MG63 (cell line): ENCODE results near the gene ARAP1. TPM values are rescaled to one million over a fixed set of nuclear protein-coding genes. Genes with fewer than 3 reads are reported as not detected.

Source experiments
- DNase-seq: peaks from one replicate; pipeline ENCODE4 v3.0.0-alpha.2; 2020
- H3K27me3 ChIP-seq: fragments of 250-450 bp; sonication (Bioruptor Pico); 2 replicates; pipeline ENCODE4 v1.5.1; 2020; ENCODE audit warnings: mild to moderate bottlenecking, moderate library complexity
- H3K36me3 ChIP-seq: fragments of 250-450 bp; sonication (Bioruptor Pico); 2 replicates; pipeline ENCODE4 v1.5.1; 2020; ENCODE audit warnings: mild to moderate bottlenecking, moderate library complexity
- H3K4me3 ChIP-seq: fragments of 250-450 bp; sonication (Bioruptor Pico); 2 replicates; pipeline ENCODE4 v1.5.1; 2020; ENCODE audit warnings: mild to moderate bottlenecking, moderate library complexity
- H3K9me3 ChIP-seq: fragments of 250-450 bp; sonication (Bioruptor Pico); 2 replicates; pipeline ENCODE4 v1.5.1; 2020; ENCODE audit warnings: mild to moderate bottlenecking, moderate library complexity
- total RNA-seq: library from RNA; depleted of rRNA; stranded (reverse); fragments of >200 nt; shearing (Covaris generic); gene quantifications from 2 replicates; pipeline ENCODE4 v1.2.3, GENCODE V29; 2014; ENCODE audit warnings: low replicate concordance

The ARAP1 gene
- total RNA-seq, 1 experiment from 2014 or later: 55.6 TPM

DNA sequence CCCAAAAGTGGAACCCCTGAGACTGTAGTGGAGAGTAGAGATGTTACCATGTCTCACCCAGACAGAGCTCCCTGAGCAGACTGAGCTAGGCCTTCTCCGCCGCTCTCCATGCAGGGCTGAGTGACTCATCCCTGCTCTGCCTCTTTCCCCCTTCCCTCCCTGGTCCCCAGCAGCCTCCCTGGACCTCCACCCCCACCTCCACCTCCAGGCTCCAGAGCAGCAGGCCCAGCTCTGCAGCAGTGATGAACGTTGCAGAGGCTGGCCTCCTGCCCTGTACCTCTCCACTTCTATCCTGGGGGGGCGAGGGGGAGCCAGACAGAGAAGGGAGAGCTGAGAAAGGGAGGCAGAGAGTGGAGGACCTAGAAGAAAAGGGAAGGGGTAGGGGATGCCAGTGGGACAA lies 19.3 kb upstream of the ARAP1 start:
- no peak for DNase-seq
- Histone ChIP-seq H3K27me3 (no peaks in the 10 kb centered on the region), H3K36me3 (no peaks in the 10 kb centered on the region), H3K9me3 (no peaks in the 10 kb centered on the region), H3K4me3 (no peak overlapping the region)

DNA sequence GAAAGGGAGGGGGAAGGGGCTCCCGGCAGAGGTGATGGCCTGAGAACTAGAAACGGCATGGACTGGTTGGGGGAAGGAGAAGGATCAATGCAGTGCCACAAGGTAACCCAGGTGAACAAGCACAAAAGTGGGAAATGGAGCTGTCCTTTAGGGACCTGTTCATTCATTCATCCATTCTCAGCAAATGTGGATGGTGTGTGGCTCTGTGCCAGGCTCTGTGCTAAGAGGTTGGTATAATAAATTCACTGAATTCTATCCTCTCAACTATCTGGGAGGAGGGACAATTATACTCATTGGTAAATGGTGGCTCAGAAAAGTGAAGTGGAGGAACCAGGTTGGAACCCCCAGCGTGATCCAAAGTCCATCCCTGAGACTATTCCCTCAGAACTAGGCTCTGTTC lies 18.6 kb upstream of the ARAP1 start:
- no peak for DNase-seq

DNA sequence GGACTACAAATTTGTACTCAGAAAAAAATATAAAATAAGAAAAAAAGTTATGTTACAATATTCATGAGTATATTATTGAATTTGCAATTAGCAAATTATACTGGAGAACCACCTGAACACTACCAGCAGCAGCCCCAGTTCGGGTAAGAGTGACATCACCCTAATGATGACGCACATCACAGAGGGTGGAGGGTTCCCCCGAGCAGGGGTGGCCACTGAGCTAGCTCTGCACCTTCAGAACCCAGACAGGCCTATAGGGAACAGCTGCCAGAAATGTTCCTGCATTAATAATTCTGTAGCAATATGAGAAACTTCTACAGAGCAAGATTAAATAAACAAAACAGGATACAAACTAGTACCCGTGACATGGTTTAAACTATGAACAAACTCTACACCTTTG lies 17.5 kb upstream of the ARAP1 start:
- H3K4me3 ChIP-seq: no peak overlapping the region
- no peaks in the 10 kb centered on the region for H3K36me3 ChIP-seq
- no peak for DNase-seq
- no peaks in the 10 kb centered on the region for H3K9me3 ChIP-seq
- H3K27me3 ChIP-seq: no peaks in the 10 kb centered on the region

More for the DNA sequence above, 18.6 kb upstream of the ARAP1 start:
- no peaks in the 10 kb centered on the region for H3K27me3 ChIP-seq
- H3K4me3 ChIP-seq: no peak overlapping the region
- H3K36me3 ChIP-seq: no peaks in the 10 kb centered on the region
- no peaks in the 10 kb centered on the region for H3K9me3 ChIP-seq

DNA sequence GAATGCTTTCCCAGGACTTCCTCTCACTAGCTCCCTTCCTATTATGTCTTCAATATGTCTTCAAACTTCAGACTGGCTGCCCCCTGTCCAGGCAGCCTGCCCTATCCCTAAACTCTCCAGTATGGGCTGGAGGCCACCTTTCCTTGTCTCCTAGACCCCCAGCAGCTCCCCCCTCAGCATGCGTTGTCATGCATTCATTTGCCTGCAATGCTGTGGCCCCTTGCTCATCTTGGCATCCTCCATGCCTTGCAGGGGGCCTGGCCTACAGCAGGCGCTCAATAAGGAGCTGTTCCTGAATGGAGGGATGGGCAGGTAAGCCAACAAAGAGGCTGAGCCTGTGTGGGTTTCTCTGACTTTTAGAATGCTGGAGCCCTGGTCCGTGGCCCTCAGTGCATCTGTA lies 16.4 kb upstream of the ARAP1 start:
- Histone ChIP-seq H3K36me3 (no peaks in the 10 kb centered on the region), H3K4me3 (no peak overlapping the region), H3K27me3 (no peaks in the 10 kb centered on the region), H3K9me3 (no peaks in the 10 kb centered on the region)
- DNase-seq: no peak

DNA sequence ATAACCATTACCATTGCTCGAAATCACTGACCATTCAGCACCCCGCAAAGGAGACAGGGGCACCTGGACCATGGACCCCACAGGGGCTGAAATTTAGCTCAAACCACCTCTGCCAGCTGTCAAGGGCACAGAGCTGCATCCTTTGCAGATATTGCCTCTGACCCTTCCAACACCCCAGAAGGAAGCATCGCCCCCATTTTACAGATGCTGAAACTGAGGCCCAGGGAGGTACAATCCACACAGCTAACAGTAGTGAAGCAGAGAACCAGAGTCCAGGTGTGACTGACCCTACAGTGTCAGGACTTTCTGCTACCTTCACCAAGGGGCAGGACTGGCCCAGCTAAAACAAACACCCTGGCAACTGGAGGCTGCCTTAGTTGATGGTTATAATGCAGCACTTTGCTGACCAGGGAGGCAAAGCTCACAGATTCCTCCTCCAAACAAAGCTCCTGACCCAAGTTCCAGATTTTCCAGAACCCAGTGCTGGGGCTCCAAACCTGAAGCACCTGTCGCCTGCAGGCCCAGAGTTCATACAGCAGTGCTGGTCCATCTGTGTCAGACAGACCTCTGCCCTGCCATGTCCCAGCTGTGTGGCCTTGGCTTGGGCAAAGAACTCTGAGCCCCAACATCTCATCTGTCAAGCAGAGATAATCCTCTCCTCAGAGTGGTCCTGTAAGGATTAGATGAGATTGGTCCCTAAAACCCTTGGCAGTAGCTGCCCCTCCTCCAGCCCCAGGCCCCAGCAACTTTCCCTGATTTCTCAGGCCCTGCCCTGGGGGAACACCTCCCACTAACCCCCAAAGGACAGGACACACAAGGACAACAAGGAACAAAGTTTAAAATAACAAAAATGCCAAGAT lies 15.2 kb upstream of the ARAP1 start:
- no peak for DNase-seq
- Histone ChIP-seq H3K9me3 (no peaks in the 10 kb centered on the region), H3K27me3 (no peaks in the 10 kb centered on the region), H3K4me3 (no peak overlapping the region), H3K36me3 (no peaks in the 10 kb centered on the region)

DNA sequence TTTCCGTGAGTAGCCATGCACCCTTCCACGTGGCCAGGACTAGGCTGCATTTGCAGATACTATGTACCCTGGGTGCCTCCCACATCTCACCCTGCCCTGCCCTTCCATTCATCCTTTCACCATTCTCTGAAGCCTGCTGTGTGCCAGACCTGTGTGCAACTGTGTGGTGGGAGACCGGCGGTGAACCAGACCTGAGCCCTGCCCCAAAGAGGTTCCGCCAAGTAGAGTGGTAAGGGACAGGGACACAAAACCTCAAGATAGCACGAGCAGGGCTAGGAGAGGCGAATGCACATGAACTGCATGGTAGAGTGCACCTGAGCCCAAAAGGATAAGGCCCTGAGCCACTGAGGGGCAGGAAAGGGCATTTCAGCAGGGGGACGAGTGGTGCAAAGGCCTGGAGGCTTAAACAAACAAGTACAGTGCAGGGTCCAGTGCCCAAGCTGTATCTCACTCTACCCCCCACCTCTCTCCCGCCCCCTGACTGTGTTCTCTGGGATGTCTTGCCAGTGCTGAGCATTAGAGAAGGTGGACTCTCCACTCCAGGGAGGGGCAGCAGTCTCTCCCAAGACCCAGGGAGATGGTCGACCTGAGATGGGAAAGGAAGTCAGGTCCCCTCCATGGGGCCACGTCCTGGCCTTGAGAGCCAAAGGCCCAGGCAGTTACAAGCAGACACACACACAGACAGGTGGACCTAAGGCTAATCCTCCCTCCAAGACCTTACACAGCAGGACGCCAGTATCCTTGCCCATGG lies 14.1 kb upstream of the ARAP1 start:
- H3K4me3 ChIP-seq: no peak overlapping the region
- no peaks in the 10 kb centered on the region for H3K27me3 ChIP-seq
- DNase-seq: no peak

DNA sequence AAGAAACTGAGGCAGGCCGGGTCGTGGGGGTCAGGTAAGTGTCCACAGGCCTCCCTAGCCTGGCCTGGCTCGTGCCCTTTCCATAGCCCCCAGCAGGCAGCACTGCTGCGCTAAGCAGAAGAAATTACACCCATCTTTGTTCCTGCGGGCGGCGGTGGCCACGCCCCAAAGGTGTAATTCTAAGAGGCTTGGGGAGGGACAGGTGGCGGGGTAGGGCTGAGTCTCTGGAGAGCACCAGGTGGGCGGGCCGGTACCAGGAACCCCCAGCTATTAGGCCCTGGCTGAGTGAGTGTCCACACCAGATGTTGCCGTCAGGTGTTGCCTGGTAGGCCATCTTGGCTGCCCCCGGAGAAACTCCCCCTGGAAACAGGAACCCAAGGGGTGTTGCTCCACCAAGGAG lies 12.3 kb upstream of the ARAP1 start:
- Histone ChIP-seq H3K9me3 (peaks cover 8% of the 10 kb centered on the region; the same call in 1 of the 2 replicates), H3K4me3 (no peak overlapping the region), H3K36me3 (no peaks in the 10 kb centered on the region), H3K27me3 (no peaks in the 10 kb centered on the region)
- no peak for DNase-seq

More for the DNA sequence above, 14.1 kb upstream of the ARAP1 start:
- 0 out of 2 replicates have a peak, but pooled peaks cover under 1% of the 10 kb centered on the region for H3K9me3 ChIP-seq
- no peaks in the 10 kb centered on the region for H3K36me3 ChIP-seq

DNA sequence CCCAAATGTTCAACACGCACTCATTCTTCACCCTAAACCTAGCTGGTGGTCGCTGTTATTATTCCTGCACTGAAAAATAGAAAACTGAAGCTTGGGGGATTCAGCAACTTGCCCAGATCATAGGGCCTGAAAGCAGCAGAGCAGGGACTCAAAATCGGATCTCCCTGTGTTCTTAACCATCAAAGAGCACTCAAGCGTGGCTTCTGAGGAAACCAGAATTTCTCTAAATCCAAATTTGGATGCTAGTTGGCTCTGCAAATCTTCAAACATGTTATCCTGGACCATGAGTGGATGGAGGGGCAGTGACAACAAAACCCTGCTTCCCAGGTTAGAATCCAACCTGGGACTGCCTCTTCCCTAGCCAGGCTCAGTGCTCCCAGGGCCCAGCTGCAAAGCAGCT lies 11.6 kb upstream of the ARAP1 start:
- Histone ChIP-seq H3K9me3 (peaks cover 8% of the 10 kb centered on the region; the same call in 1 of the 2 replicates), H3K36me3 (no peaks in the 10 kb centered on the region), H3K4me3 (no peak overlapping the region), H3K27me3 (no peaks in the 10 kb centered on the region)
- DNase-seq: no peak

DNA sequence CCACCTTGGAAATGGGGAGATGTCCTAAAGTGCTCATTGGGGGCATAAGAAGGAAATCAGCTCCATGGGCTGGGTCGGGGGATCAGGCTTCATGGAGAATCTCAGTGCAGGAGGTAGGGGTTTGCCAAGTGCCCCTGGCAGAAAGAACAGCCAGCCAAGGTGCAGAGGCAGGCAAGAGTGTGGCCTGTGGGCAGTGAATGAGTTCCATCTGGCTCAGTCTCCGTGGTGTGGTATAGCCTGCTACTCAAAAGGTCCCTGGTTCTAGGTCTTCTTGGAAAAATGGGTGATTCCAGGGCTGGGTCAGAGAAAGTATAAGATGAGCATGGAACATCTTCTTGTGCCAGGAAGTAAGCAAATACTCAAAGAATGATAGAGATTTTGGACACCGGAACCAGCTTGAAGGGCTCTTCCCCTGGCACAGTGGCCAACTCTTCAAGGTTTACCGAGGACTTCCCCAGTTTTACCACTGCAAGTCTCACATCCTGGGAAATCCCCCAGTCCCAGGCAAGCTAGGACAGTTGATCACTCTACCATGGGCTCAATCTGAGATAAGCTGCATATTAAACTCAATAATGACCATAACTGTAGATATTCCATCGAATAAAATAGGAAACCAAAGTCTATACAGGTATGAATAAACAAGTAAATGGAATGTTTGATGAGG lies 10.6 kb upstream of the ARAP1 start:
- Histone ChIP-seq H3K9me3 (peaks cover 8% of the 10 kb centered on the region; the same call in 1 of the 2 replicates), H3K36me3 (no peaks in the 10 kb centered on the region), H3K4me3 (no peak overlapping the region), H3K27me3 (no peaks in the 10 kb centered on the region)
- DNase-seq: no peak

DNA sequence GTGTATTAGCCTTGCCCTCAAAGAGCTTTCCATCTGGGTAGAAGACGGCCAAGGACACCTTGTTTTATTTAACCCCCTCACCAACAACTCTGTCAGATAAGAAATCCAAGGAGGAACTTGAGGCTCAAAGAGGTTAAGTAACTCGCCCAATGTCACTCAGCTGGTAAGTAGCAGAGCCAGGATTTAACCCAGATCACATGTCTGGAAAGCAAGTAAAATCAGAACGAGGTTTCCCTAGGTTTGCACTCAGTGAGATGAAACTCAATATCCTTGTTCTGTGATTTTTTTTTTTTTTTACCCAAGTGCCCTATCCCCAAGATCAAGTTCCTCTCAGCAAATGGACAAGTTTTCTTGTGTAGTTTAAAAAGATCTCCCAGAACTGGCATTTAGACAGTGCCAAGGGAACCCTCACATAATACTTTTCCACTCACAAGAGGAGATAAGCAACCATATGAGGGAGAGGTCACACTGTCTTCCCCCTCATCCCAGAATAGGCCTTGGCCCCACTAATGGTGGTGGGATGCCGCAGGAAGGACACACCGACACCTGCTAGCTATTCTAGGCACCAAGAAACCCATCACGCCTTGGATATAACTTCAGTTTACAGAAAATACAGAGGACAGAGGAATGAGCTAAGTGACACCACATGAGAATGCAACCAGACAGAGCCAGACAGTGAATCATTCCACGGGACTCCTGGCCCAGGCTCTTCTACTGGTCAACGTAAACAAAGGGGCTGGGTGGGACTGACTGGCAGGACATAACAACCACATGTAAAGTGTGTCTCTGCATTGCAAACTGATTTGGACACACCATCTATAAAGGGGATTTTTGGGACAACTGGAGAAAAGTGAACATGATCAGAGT lies 8.6 kb upstream of the ARAP1 start:
- DNase-seq: peak; percentile 35
- Histone ChIP-seq H3K4me3 (no peak overlapping the region), H3K36me3 (no peaks in the 10 kb centered on the region), H3K9me3 (peaks cover 8% of the 10 kb centered on the region; the same call in 1 of the 2 replicates), H3K27me3 (no peaks in the 10 kb centered on the region)

DNA sequence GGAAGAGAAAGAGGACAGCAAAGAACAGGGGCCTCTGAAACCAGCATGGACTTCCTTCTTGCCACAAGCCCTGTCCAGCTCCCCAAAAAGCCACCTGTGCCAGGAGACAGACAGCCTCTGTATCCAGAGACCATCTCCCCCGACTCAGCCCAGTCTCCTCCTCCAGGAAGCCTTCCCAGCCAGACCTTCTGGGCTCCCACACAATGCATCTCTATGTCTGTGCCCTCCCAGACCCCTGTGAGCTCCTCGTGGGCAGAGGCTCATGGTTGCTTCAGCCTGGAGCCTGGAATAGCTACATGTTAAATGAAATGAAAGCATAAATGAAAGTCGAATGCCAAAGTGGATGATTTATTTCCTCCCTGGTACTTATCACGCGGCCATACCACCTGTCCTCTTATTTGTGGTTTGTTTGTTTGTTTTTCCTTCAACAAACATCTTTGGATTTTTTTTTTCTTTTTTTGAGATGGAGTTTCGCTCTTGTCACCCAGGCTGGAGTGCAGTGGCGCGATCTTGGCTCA lies 7.3 kb upstream of the ARAP1 start:
- Histone ChIP-seq H3K4me3 (no peak overlapping the region), H3K36me3 (no peaks in the 10 kb centered on the region), H3K27me3 (no peaks in the 10 kb centered on the region), H3K9me3 (peaks cover 8% of the 10 kb centered on the region; the same call in 1 of the 2 replicates)
- DNase-seq: no peak

DNA sequence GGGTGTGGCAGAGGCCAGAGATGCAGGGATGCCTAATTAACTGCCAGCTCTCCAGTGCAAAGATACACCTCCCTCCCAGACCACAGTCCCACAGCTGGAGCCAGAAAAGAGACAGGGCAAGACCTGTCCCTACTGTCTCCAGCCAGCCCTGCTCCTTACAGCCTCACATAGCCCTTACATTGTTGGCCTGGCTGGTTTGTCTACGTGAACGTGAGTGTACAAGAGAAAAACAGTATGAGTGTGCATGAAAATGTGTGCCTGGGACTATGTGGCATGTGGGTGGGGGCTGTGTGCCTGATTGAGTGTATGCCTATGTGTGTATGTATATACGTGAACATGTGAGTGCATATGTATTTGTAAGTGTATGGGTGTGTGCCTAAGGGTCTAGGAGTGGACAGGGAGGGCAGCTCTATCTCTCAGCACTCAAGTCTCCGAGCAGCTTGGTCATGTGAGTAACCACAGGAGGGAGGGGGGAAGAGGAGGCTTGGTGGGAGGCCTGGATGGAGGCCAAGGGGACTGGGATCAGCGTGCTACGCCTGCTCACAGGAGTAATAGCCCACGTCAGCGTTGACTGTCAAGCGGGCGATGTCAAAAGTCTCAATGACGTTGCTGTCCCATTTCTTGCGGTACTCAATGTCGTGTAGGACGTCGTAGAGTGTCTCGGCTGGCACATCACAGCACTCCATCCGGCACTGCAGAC lies 6.6 kb upstream of the ARAP1 start:
- no peak for DNase-seq
- H3K4me3 ChIP-seq: no peak overlapping the region
- peaks cover 8% of the 10 kb centered on the region; the same call in 1 of the 2 replicates for H3K9me3 ChIP-seq
- no peaks in the 10 kb centered on the region for H3K36me3 ChIP-seq
- no peaks in the 10 kb centered on the region for H3K27me3 ChIP-seq

DNA sequence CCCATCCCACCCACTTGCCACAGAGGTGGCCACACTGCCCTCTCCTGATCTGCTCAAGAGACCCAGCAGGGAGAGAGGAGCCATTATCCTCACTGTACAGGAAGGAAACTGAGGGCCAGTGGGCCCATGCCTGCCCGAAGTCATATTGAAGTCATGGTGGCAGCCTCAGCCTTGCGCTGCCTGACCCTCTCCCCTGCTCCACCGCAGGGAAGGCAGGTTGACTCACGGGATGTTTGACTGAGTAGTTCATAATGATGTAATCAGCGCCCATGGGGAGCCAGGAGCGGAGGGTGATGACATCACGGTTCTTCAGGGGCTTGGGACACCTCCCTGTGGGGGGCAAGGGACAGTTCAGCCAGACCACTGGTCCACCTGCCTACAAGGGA lies 6.1 kb upstream of the ARAP1 start:
- H3K27me3 ChIP-seq: no peaks in the 10 kb centered on the region
- no peak overlapping the region for H3K4me3 ChIP-seq
- no peak for DNase-seq
- H3K9me3 ChIP-seq: peaks cover 8% of the 10 kb centered on the region; the same call in 1 of the 2 replicates
- no peaks in the 10 kb centered on the region for H3K36me3 ChIP-seq

DNA sequence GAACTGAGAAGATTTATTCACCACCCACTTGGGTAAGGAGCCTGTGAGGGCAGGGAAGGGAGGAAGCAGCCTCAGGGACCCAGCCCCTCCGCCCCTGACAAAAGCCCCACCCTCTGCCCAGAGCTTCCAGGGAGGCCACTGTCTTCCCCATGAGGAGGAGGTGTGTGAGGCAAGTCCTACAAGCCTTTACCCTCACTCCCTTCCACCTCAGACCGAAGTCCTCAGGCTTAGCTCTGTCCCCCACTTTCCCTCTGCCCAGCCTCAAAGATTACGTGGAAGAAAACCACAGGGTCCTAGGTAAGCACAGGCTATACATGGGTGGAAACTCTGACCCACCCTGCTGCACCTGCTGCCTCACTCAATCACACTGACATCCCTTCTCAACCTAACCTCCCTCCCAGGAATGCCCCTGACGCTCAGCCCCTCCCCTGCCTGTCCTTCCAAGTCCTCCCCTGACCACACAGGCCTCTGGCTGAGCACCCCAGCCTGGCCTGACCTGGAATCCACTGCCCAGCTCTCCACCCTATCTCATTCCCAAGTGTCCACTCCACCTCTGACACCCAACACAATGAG lies 3.6 kb upstream of the ARAP1 start:
- no peak overlapping the region for H3K4me3 ChIP-seq
- H3K36me3 ChIP-seq: no peaks in the 10 kb centered on the region
- no peaks in the 10 kb centered on the region for H3K27me3 ChIP-seq
- no peak for DNase-seq
- H3K9me3 ChIP-seq: peaks cover 2% of the 10 kb centered on the region; the same call in 1 of the 2 replicates

DNA sequence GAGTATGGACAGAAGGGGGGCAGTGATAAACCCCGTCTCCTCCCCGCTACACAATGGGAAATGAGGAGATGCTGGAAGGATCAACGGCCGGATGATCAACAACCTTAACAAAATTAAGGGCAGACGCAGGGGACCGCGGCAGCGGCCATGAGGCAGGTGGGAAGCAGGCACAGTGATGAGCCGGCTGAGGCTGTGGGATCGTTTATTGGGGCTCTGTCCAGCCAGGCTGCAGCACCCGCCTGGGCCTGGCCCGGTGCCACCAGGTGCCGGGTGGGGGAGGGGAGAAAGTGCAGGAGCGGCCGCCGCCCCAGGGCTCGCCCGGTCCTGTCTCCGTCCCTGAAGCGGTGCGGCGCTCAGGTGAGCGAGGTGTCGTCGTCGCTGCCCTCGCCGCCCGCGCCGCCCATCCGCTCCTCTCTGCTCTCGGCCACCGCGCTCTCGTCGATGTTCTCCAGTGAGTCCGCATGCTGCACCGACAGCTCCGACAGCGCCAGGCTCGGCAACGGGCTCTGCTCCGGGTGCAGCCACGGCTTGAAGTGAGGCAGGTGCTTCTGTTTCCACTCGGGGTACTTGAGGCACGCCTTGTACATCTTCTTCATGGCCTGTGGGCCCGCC lies 2.4 kb upstream of the ARAP1 start:
- no peak for DNase-seq
- Histone ChIP-seq H3K27me3 (no peaks in the 10 kb centered on the region), H3K4me3 (no peak overlapping the region), H3K36me3 (no peaks in the 10 kb centered on the region), H3K9me3 (no peaks in the 10 kb centered on the region)
